ENCODE measurements around the gene NPTN. TPM values are rescaled to one million over a fixed set of nuclear protein-coding genes. Genes with fewer than 3 reads are reported as not detected.

NPTN gene
- total RNA-seq, 1 experiment from 2014 or later = 151 TPM

- intact Hi-C loops (cut with micrococcal nuclease; ENCODE audit: unreplicated experiment) = no loop called here
- POLR2A ChIA-PET = no interaction called here
- ATAC-seq (no peak), DNase-seq (ENCODE audit: low read depth, low spot score) (no peak)
- no TSS peak for BruUV-seq (replicated peaks)
- TF ChIP-seq POLR2AphosphoS5 (IDR thresholded peaks at IDR 0.05; ENCODE audit: low read depth, low read length) (no peak), CTCF (IDR thresholded peaks at IDR 0.05) (no peak), SIN3A (IDR thresholded peaks at IDR 0.05; ENCODE audit: borderline replicate concordance, insufficient read depth, low read depth, low read length) (no peak), TCF7L2 (IDR thresholded peaks at IDR 0.05; ENCODE audit: low read depth, low read length) (no peak)
- TF ChIP-seq, protein P1, sequence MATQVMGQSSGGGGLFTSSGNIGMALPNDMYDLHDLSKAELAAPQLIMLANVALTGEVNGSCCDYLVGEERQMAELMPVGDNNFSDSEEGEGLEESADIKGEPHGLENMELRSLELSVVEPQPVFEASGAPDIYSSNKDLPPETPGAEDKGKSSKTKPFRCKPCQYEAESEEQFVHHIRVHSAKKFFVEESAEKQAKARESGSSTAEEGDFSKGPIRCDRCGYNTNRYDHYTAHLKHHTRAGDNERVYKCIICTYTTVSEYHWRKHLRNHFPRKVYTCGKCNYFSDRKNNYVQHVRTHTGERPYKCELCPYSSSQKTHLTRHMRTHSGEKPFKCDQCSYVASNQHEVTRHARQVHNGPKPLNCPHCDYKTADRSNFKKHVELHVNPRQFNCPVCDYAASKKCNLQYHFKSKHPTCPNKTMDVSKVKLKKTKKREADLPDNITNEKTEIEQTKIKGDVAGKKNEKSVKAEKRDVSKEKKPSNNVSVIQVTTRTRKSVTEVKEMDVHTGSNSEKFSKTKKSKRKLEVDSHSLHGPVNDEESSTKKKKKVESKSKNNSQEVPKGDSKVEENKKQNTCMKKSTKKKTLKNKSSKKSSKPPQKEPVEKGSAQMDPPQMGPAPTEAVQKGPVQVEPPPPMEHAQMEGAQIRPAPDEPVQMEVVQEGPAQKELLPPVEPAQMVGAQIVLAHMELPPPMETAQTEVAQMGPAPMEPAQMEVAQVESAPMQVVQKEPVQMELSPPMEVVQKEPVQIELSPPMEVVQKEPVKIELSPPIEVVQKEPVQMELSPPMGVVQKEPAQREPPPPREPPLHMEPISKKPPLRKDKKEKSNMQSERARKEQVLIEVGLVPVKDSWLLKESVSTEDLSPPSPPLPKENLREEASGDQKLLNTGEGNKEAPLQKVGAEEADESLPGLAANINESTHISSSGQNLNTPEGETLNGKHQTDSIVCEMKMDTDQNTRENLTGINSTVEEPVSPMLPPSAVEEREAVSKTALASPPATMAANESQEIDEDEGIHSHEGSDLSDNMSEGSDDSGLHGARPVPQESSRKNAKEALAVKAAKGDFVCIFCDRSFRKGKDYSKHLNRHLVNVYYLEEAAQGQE (IDR thresholded peaks at IDR 0.05; ENCODE audit: insufficient read depth in 1 of 2, low read depth in 2 of 2, low read length in 1 of 2) = no peak
- CTCF ChIA-PET = no interaction called here
- in situ Hi-C loops (cut with HindIII; ENCODE audit: low pct_unique_long_range_greater_than_20kb, low sequenced_read_pairs) = no loop called here
- Histone ChIP-seq H3K27me3 (ENCODE audit: control insufficient read depth, insufficient read depth, low read length) (no peaks in the 10 kb centered on the region), H3K4me3 (ENCODE audit: low read depth in 2 of 2, low read length in 2 of 2) (no peak overlapping the region), H3K36me3 (ENCODE audit: control insufficient read depth, insufficient read depth, low read length) (no peaks in the 10 kb centered on the region), H3K4me1 (ENCODE audit: control insufficient read depth, insufficient read depth, low read length) (peaks cover 4% of the 10 kb centered on the region), H3K27ac (ENCODE audit: low read length) (no peak overlapping the region), H3K9me3 (ENCODE audit: control insufficient read depth, insufficient read depth, low read depth, low read length) (no peaks in the 10 kb centered on the region)
These were observed 13.1 kb downstream of the NPTN start for GRCh38 chr15:73620078-73620477.

GRCh38 chr15:73617913-73618312 is 15.3 kb downstream of the NPTN start:
- no peak for TF ChIP-seq SIN3A (IDR thresholded peaks at IDR 0.05; ENCODE audit: borderline replicate concordance, insufficient read depth, low read depth, low read length)
- TF ChIP-seq TCF7L2 (IDR thresholded peaks at IDR 0.05; ENCODE audit: low read depth, low read length) = no peak
- TF ChIP-seq, protein P1 (IDR thresholded peaks at IDR 0.05; ENCODE audit: insufficient read depth in 1 of 2, low read depth in 2 of 2, low read length in 1 of 2) = no peak
- no peak for TF ChIP-seq CTCF (IDR thresholded peaks at IDR 0.05)
- no peak for TF ChIP-seq POLR2AphosphoS5 (IDR thresholded peaks at IDR 0.05; ENCODE audit: low read depth, low read length)
- intact Hi-C loops (cut with micrococcal nuclease; ENCODE audit: unreplicated experiment) = no loop called here
- ChIA-PET CTCF (interaction anchor here (1.2 kb wide), 1 partner anchor 57 kb away, joined by 3 read pairs; no protein-coding TSS in a partner anchor), POLR2A (no interaction called here)
- Histone ChIP-seq H3K4me3 (ENCODE audit: low read depth in 2 of 2, low read length in 2 of 2) (no peak overlapping the region), H3K27ac (ENCODE audit: low read length) (no peak overlapping the region), H3K9me3 (ENCODE audit: control insufficient read depth, insufficient read depth, low read depth, low read length) (no peaks in the 10 kb centered on the region), H3K4me1 (ENCODE audit: control insufficient read depth, insufficient read depth, low read length) (peaks cover 4% of the 10 kb centered on the region), H3K27me3 (ENCODE audit: control insufficient read depth, insufficient read depth, low read length) (no peaks in the 10 kb centered on the region), H3K36me3 (ENCODE audit: control insufficient read depth, insufficient read depth, low read length) (no peaks in the 10 kb centered on the region)
- ATAC-seq (no peak), DNase-seq (ENCODE audit: low read depth, low spot score) (no peak)
- no TSS peak for BruUV-seq (replicated peaks)
- in situ Hi-C loops (cut with HindIII; ENCODE audit: low pct_unique_long_range_greater_than_20kb, low sequenced_read_pairs) = no loop called here
